HFFc6 (cell line): ENCODE results near the gene GRB2. TPM values are rescaled to one million over a fixed set of nuclear protein-coding genes. Genes with fewer than 3 reads are reported as not detected.

Source experiments
- DNase-seq: peaks from one replicate; pipeline ENCODE4 v3.0.0-alpha.2; 2018
- H3K27ac Mint-ChIP-seq: 2 replicates; pipeline ENCODE4 v1.8.0; 2020; ENCODE audit warnings: mild to moderate bottlenecking, mixed read lengths
- H3K27me3 Mint-ChIP-seq: 2 replicates; pipeline ENCODE4 v1.8.0; 2021; ENCODE audit warnings: mild to moderate bottlenecking, moderate library complexity, mixed read lengths; ENCODE audit not compliant: insufficient read depth
- H3K36me3 Mint-ChIP-seq: 2 replicates; pipeline ENCODE4 v1.8.0; 2021; ENCODE audit warnings: low read depth, mixed read lengths
- H3K4me1 Mint-ChIP-seq: 2 replicates; pipeline ENCODE4 v1.8.0; 2020; ENCODE audit warnings: low read depth, mixed read lengths
- H3K4me3 Mint-ChIP-seq: 2 replicates; pipeline ENCODE4 v1.8.0; 2020; ENCODE audit warnings: mild to moderate bottlenecking, moderate library complexity, mixed read lengths
- H3K9me3 Mint-ChIP-seq: 2 replicates; pipeline ENCODE4 v1.8.0; 2020; ENCODE audit warnings: mild to moderate bottlenecking, mixed read lengths
- total RNA-seq, 6 experiments: library from RNA; stranded (reverse); fragmentation: NEBNext Ultra II Directional; extraction: Animal tissue kit (Norgen Biotek cat#: 25700); gene quantifications; 2 replicates in 1 of 6; 3 replicates in 5 of 6; pipeline ENCODE4 v1.2.3, GENCODE V29; 2021
- TF ChIP-seq, protein P1 (sequence below): fragments of 200-600 bp; sonication (generic); IDR thresholded peaks from 2 replicates; pipeline ENCODE4 v1.5.0; 2021; ENCODE audit warnings: antibody characterized with exemption, mild to moderate bottlenecking

Gene GRB2
- total RNA-seq, 6 experiments from 2014 or later: 104 to 138 (median 116) TPM

DNA sequence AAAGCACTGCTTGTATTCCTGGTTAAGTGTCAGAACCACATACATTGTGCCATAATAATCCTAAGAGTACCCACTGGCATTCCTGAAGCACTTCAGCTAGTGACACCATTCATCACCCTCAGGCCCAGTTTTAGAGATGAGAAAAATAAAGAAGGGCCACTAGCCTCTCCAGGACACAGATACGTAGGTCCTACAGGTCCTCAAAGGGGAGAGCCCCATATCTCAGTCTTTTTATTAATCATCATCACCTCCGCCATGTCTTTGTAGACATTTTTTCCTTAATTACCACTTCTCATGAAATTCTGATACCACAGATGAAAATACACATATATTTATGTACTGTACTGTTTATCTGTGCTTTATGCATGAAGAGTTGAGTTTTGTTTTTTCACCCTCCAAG, 43.5 kb downstream of the GRB2 start:
- no peak overlapping the region for H3K27ac Mint-ChIP-seq
- H3K27me3 Mint-ChIP-seq: no peaks in the 10 kb centered on the region
- H3K4me3 Mint-ChIP-seq: no peak overlapping the region
- H3K4me1 Mint-ChIP-seq: peaks cover 71% of the 10 kb centered on the region
- peaks cover 6% of the 10 kb centered on the region; the same call in 1 of the 2 replicates for H3K36me3 Mint-ChIP-seq
- TF ChIP-seq, protein P1, sequence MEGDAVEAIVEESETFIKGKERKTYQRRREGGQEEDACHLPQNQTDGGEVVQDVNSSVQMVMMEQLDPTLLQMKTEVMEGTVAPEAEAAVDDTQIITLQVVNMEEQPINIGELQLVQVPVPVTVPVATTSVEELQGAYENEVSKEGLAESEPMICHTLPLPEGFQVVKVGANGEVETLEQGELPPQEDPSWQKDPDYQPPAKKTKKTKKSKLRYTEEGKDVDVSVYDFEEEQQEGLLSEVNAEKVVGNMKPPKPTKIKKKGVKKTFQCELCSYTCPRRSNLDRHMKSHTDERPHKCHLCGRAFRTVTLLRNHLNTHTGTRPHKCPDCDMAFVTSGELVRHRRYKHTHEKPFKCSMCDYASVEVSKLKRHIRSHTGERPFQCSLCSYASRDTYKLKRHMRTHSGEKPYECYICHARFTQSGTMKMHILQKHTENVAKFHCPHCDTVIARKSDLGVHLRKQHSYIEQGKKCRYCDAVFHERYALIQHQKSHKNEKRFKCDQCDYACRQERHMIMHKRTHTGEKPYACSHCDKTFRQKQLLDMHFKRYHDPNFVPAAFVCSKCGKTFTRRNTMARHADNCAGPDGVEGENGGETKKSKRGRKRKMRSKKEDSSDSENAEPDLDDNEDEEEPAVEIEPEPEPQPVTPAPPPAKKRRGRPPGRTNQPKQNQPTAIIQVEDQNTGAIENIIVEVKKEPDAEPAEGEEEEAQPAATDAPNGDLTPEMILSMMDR: no peak
- H3K9me3 Mint-ChIP-seq: no peaks in the 10 kb centered on the region
- DNase-seq: no peak

DNA sequence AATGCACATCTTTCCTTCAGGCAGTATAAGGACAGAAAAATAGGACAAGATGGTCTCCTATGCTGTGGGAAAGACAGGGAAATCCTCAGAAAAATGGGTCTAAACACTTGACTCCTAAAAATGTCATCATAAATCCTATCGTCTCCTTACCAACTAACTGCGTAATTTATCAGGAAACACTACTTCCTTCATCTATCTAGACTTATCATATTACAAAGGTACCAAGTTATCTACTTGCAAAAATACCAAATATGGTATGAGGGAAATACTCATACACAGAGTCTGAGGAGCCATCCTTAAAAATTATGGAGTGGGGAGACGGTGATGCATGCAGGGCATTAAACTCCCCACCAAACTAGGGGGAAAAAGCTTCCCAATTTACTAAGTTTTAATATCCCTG, 44.1 kb downstream of the GRB2 start:
- Mint-ChIP-seq H3K27ac (no peak overlapping the region), H3K36me3 (peaks cover 12% of the 10 kb centered on the region), H3K9me3 (no peaks in the 10 kb centered on the region), H3K4me3 (no peak overlapping the region), H3K27me3 (no peaks in the 10 kb centered on the region), H3K4me1 (peaks cover 64% of the 10 kb centered on the region)
- no peak for DNase-seq
- TF ChIP-seq, protein P1: no peak

DNA sequence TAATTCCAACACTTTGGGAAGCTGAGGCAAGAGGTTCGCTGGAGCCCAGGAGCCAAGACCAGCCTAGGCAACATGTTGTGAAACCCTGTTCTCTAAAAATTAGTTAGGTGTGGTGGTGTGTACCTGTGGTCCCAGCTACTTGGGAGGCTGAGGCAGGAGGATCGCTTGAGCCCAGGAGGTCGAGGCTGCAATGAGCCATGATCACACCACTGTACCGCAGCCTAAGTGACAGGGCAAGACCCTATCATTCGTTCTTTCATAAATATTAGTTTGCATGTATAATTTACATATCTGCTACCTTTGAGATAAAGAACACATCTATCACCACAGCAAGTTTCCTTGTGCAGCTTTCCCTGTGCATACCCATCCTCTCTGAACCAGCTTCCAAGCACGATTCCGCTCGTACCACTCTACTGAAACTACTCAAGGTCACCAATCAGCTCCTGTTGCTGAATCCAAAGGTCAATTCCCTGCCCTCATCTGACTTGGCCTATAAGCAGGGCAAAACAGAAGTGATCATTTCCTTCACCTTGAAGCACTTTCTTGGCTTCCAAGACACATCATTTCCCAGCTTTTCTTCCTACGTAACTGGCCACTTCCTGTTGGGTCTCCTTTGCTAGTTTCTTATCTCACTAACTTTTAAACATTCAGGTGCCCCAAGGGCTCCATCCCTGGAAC, 49.1 kb downstream of the GRB2 start:
- TF ChIP-seq, protein P1: no peak
- no peak overlapping the region for H3K4me3 Mint-ChIP-seq
- DNase-seq: no peak
- H3K4me1 Mint-ChIP-seq: peaks cover 16% of the 10 kb centered on the region
- H3K27ac Mint-ChIP-seq: no peak overlapping the region
- H3K27me3 Mint-ChIP-seq: no peaks in the 10 kb centered on the region
- H3K9me3 Mint-ChIP-seq: no peaks in the 10 kb centered on the region
- peaks cover 17% of the 10 kb centered on the region for H3K36me3 Mint-ChIP-seq

DNA sequence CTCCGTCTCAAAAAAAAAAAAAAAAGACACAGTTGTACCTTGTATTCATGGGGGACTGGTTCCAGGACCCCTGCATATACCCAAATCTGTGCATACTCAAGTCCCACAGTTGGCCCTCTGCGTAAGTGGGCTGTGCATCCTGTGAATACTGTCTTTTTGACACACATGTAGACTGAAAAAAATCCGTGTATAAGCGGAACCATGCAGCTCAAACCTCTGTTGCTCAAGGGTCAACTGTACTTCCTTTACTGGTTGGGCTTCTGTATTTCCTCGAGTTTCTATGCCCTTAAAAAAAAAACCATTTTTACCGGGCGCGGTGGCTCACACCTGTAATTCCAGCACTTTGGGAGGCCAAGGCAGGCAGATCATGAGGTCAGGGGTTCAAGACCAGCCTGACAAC, 52.3 kb downstream of the GRB2 start:
- no peaks in the 10 kb centered on the region for H3K9me3 Mint-ChIP-seq
- H3K27ac Mint-ChIP-seq: no peak overlapping the region
- peaks cover 18% of the 10 kb centered on the region for H3K4me1 Mint-ChIP-seq
- TF ChIP-seq, protein P1: no peak
- H3K36me3 Mint-ChIP-seq: peaks cover 17% of the 10 kb centered on the region
- H3K4me3 Mint-ChIP-seq: no peak overlapping the region
- H3K27me3 Mint-ChIP-seq: peaks cover 2% of the 10 kb centered on the region; the same call in 1 of the 2 replicates
- no peak for DNase-seq

DNA sequence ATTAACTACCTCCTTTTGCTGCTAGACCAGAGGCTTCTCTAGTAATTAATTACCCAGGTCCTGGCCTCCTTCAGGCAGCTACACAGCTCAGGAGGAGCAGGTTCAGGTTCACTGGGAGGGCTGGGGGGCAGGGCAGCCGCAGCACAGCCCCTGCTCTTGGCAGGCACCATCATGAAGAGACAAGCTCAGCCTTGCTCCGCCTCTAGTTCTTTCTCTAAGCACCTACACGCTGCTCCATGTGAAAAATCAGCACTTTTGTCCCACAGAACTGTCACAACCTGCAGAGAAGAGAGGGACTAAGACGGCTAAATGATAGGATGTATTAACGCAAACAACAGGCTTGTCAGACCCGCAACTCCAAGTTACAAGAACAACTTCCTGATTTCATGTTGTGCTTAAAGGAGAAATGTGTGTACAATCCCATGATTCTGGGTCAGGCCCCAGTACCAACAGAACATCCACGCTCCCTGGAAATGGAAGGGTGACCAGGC, 53.4 kb downstream of the GRB2 start:
- DNase-seq: no peak

More for the DNA sequence above, 53.4 kb downstream of the GRB2 start:
- TF ChIP-seq, protein P1: no peak
- Mint-ChIP-seq H3K9me3 (no peaks in the 10 kb centered on the region), H3K4me1 (peaks cover 24% of the 10 kb centered on the region), H3K36me3 (peaks cover 13% of the 10 kb centered on the region), H3K27ac (no peak overlapping the region), H3K4me3 (no peak overlapping the region), H3K27me3 (peaks cover 2% of the 10 kb centered on the region; the same call in 1 of the 2 replicates)
